Stimulated activated CD8-positive, alpha-beta memory T cell treated with anti-CD3 and anti-CD28 coated beads, Interleukin-4, amount 100 ng/mL, for 1 hour (primary cell): ENCODE measurements around the gene ZNF425.
"Not testable (repeated sequence)": the region's sequence is repeated elsewhere in the genome, so short reads cannot be mapped to it uniquely, and the experiment has no call there.

Experiments used
- DNase-seq, 2 donors: peaks; one replicate each; pipeline ENCODE4 v3.0.0-alpha.2; 2020; ENCODE audit warnings: low read depth in 2 of 2, low spot score in 1 of 2

ZNF425 gene

GRCh38 chr7:149075286-149075685, 50.8 kb downstream of the ZNF425 start:
- DNase-seq = no peak

GRCh38 chr7:149074116-149074885, 51.8 kb downstream of the ZNF425 start:
- DNase-seq = no peak

GRCh38 chr7:149072438-149072775, 53.7 kb downstream of the ZNF425 start:
- no peak for DNase-seq

GRCh38 chr7:149071641-149072437, 54.3 kb downstream of the ZNF425 start:
- no peak for DNase-seq

GRCh38 chr7:149071182-149071635, 54.9 kb downstream of the ZNF425 start:
- DNase-seq = no peak

- DNase-seq = no peak
Observed at GRCh38 chr7:149070372-149071125, 55.6 kb downstream of the ZNF425 start.

- no peak for DNase-seq
Observed at GRCh38 chr7:149067869-149068268, 58.3 kb downstream of the ZNF425 start.

GRCh38 chr7:149063476-149063875, 62.6 kb downstream of the ZNF425 start:
- DNase-seq = no peak

- DNase-seq = not testable (repeated sequence)
Observed at GRCh38 chr7:149062217-149062899, 63.8 kb downstream of the ZNF425 start.

GRCh38 chr7:149060156-149060555, 66.0 kb downstream of the ZNF425 start:
- DNase-seq = no peak

GRCh38 chr7:149053885-149054284, 72.2 kb downstream of the ZNF425 start:
- DNase-seq = no peak

GRCh38 chr7:149053384-149053783, 72.7 kb downstream of the ZNF425 start:
- DNase-seq = no peak
